Prostate gland (tissue), 2 donors: ENCODE data around the gene C1orf94. TPM values are rescaled to one million over a fixed set of nuclear protein-coding genes. Genes with fewer than 3 reads are reported as not detected.

ENCODE experiments used
- DNase-seq: peaks from one replicate; pipeline ENCODE4 v3.0.0-alpha.2; 2019; ENCODE audit warnings: low spot score
- H3K27ac ChIP-seq, 2 donors: fragments of 200-600 bp; sonication (generic); 2 replicates each; pipeline ENCODE4 v1.5.1; 2017 to 2019
- H3K27me3 ChIP-seq: fragments of 200-600 bp; sonication (generic); replicated peaks from 2 replicates; pipeline ENCODE4 v1.5.1; 2019; ENCODE audit not compliant: insufficient read depth
- H3K36me3 ChIP-seq, 2 donors: fragments of 200-600 bp; sonication (generic); 1 replicate in 1 of 2; 2 replicates in 1 of 2; pipeline versions ENCODE4 v1.5.1 to v1.8.1; 2017 to 2019
- H3K4me1 ChIP-seq: fragments of 200-600 bp; sonication (generic); replicated peaks from 2 replicates; pipeline ENCODE4 v1.5.1; 2019
- H3K4me3 ChIP-seq, 2 donors: fragments of 200-600 bp; sonication (generic); 2 replicates each; pipeline ENCODE4 v1.5.1; 2017 to 2019
- H3K9me3 ChIP-seq: fragments of 200-600 bp; sonication (generic); 2 replicates; pipeline ENCODE4 v1.5.1; 2017
- CTCF ChIP-seq, 4 experiments: fragments of 200-600 bp in 2 of 4; fragments of 450-650 bp in 2 of 4; sonication (generic) in 2 of 4; IDR thresholded peaks; 1 replicate in 3 of 4; 2 replicates in 1 of 4; pipeline ENCODE4 v1.5.1; 2016 to 2019; ENCODE audit warnings: antibody characterized with exemption in 4 of 4, mild to moderate bottlenecking in 2 of 4, moderate library complexity in 2 of 4
- POLR2A ChIP-seq: fragments of 450-650 bp; IDR thresholded peaks from one replicate; pipeline ENCODE4 v1.6.1; 2016; ENCODE audit warnings: antibody characterized with exemption, mild to moderate bottlenecking
- POLR2AphosphoS5 ChIP-seq: sonication (generic); formaldehyde crosslinking; IDR thresholded peaks from one replicate; pipeline ENCODE4 v1.6.1; 2017; ENCODE audit warnings: antibody characterized with exemption
- WGBS: methylation state at CpG from one replicate; pipeline ENCODE4 v1.1.5; 2018; 5-methylcytosine and 5-hydroxymethylcytosine counted together
- intact Hi-C: fragments of 100-400 bp; cut with DNase I; formaldehyde crosslinking; loops from one replicate; pipeline ENCODE4 v1.14.2; 2022
- total RNA-seq, 2 donors: library from RNA; depleted of rRNA; stranded (reverse); fragments of >200 nt; gene quantifications; one replicate each; pipeline ENCODE4 v1.1.0, GENCODE V29; 2016

The C1orf94 gene
- total RNA-seq, 2 donors from 2014 or later = 2.3 TPM; not detected in 1

GRCh38 chr1:34231441-34231840 lies 54.7 kb downstream of the C1orf94 start:
- DNase-seq = no peak
- no peaks in the 10 kb centered on the region for H3K9me3 ChIP-seq
- intact Hi-C loops = no loop called here
- no peaks in the 10 kb centered on the region for H3K27me3 ChIP-seq
- no peak for TF ChIP-seq POLR2AphosphoS5
- H3K27ac ChIP-seq = no peak overlapping the region
- no peaks in the 10 kb centered on the region for H3K36me3 ChIP-seq
- no peak overlapping the region for H3K4me3 ChIP-seq
- 50% methylated on average over 1 of the region's 1 CpG for WGBS
- no peaks in the 10 kb centered on the region for H3K4me1 ChIP-seq

- no peak for DNase-seq
- no peak overlapping the region for H3K4me3 ChIP-seq
- WGBS = 98% methylated on average over 2 of the region's 2 CpGs
- no peaks in the 10 kb centered on the region for H3K4me1 ChIP-seq
- TF ChIP-seq POLR2A = no peak
- no peak for TF ChIP-seq CTCF (IDR thresholded peaks at IDR 0.05)
- no peak for TF ChIP-seq POLR2AphosphoS5
- intact Hi-C loops = no loop called here
- no peaks in the 10 kb centered on the region for H3K36me3 ChIP-seq
- H3K27me3 ChIP-seq = no peaks in the 10 kb centered on the region
- H3K27ac ChIP-seq = no peak overlapping the region
- no peaks in the 10 kb centered on the region for H3K9me3 ChIP-seq
Observed at GRCh38 chr1:34235594-34235993, 58.9 kb downstream of the C1orf94 start.

- WGBS = 69% methylated on average over 6 of the region's 6 CpGs
Observed at GRCh38 chr1:34236089-34236488, 59.4 kb downstream of the C1orf94 start.

GRCh38 chr1:34237151-34237815 lies 60.6 kb downstream of the C1orf94 start:
- no peak overlapping the region for H3K27ac ChIP-seq
- H3K4me1 ChIP-seq = no peaks in the 10 kb centered on the region
- H3K36me3 ChIP-seq = no peaks in the 10 kb centered on the region
- H3K27me3 ChIP-seq = no peaks in the 10 kb centered on the region
- no peaks in the 10 kb centered on the region for H3K9me3 ChIP-seq
- TF ChIP-seq CTCF (IDR thresholded peaks at IDR 0.05) = no peak
- TF ChIP-seq POLR2AphosphoS5 = no peak
- no peak for TF ChIP-seq POLR2A
- no peak for DNase-seq
- H3K4me3 ChIP-seq = no peak overlapping the region
- intact Hi-C loops = no loop called here
- WGBS = 28% methylated on average over 8 of the region's 8 CpGs

More at GRCh38 chr1:34236089-34236488, 59.4 kb downstream of the C1orf94 start:
- no peaks in the 10 kb centered on the region for H3K36me3 ChIP-seq
- no peak overlapping the region for H3K27ac ChIP-seq
- no peaks in the 10 kb centered on the region for H3K4me1 ChIP-seq
- H3K9me3 ChIP-seq = no peaks in the 10 kb centered on the region
- H3K27me3 ChIP-seq = no peaks in the 10 kb centered on the region
- intact Hi-C loops = no loop called here
- H3K4me3 ChIP-seq = no peak overlapping the region
- DNase-seq = no peak
- TF ChIP-seq POLR2A (no peak), POLR2AphosphoS5 (no peak), CTCF (IDR thresholded peaks at IDR 0.05) (no peak)

GRCh38 chr1:34245967-34246366 lies 69.3 kb downstream of the C1orf94 start:
- intact Hi-C loops = no loop called here
- Histone ChIP-seq H3K4me1 (no peaks in the 10 kb centered on the region), H3K27ac (no peak overlapping the region), H3K27me3 (no peaks in the 10 kb centered on the region), H3K9me3 (no peaks in the 10 kb centered on the region), H3K36me3 (no peaks in the 10 kb centered on the region), H3K4me3 (no peak overlapping the region)
- DNase-seq = no peak
- TF ChIP-seq CTCF (IDR thresholded peaks at IDR 0.05) (no peak), POLR2A (no peak), POLR2AphosphoS5 (no peak)
- WGBS = 76% methylated on average over 4 of the region's 4 CpGs
